Heart right ventricle (tissue), 16 donors: ENCODE results near the gene OAS1. TPM values are rescaled to one million over a fixed set of nuclear protein-coding genes. Genes with fewer than 3 reads are reported as not detected.

Source experiments
- ATAC-seq, 8 donors: fragments of 200-7000 bp; cut with Tn5 transposase; one replicate each; pipeline ENCODE4 v1.9.1; 2020; ENCODE audit warnings: mild to moderate bottlenecking in 8 of 8, moderate library complexity in 8 of 8, moderate number of reproducible peaks in 1 of 8
- DNase-seq, 2 donors: peaks; one replicate each; pipeline ENCODE4 v3.0.0-alpha.2; 2020
- H3K27ac ChIP-seq, 10 donors: fragments of 200-600 bp; sonication (generic) in 2 of 10; one replicate each; pipeline versions ENCODE4 v1.5.0 to v1.8.0; 2020 to 2022; ENCODE audit warnings: mild to moderate bottlenecking in 3 of 10
- H3K27me3 ChIP-seq, 7 donors: fragments of 200-600 bp; one replicate each; pipeline ENCODE4 v1.8.0; 2021 to 2022; ENCODE audit warnings: mild to moderate bottlenecking in 2 of 7
- H3K36me3 ChIP-seq, 9 donors: fragments of 200-600 bp; sonication (generic) in 1 of 9; one replicate each; pipeline versions ENCODE4 v1.5.0 to v1.8.0; 2020 to 2022; ENCODE audit warnings: mild to moderate bottlenecking in 2 of 9
- H3K4me1 ChIP-seq, 9 donors: fragments of 200-600 bp; sonication (generic) in 1 of 9; one replicate each; pipeline versions ENCODE4 v1.5.0 to v1.8.0; 2020 to 2022; ENCODE audit warnings: mild to moderate bottlenecking in 4 of 9
- H3K4me3 ChIP-seq, 10 donors: fragments of 200-600 bp; sonication (generic) in 2 of 10; one replicate each; pipeline versions ENCODE4 v1.5.0 to v1.8.0; 2020 to 2022; ENCODE audit warnings: mild to moderate bottlenecking in 7 of 10, moderate library complexity in 2 of 10
- H3K9me3 ChIP-seq, 11 donors: fragments of 200-600 bp in 10 of 11; sonication (generic) in 2 of 11; one replicate each; pipeline versions ENCODE4 v1.5.0 to v1.8.0; 2013 to 2022; ENCODE audit warnings: mild to moderate bottlenecking in 2 of 11, control low read depth in 1 of 11, moderate library complexity in 1 of 11
- CTCF ChIP-seq, 9 donors: fragments of 200-600 bp; sonication (generic) in 2 of 9; IDR thresholded peaks; one replicate each; pipeline versions ENCODE4 v1.5.0 to v1.8.0; 2021 to 2022; ENCODE audit warnings: antibody characterized with exemption in 9 of 9, mild to moderate bottlenecking in 5 of 9, moderate library complexity in 1 of 9
- WGBS, 2 donors: extraction: QIAGEN DNeasy Blood & Tissue Kit; methylation state at CpG; one replicate each; pipeline ENCODE4 v1.1.7; 2013; ENCODE audit warnings: inconsistent platforms in 1 of 2; 5-methylcytosine and 5-hydroxymethylcytosine counted together
- intact Hi-C, 10 donors: fragments of 100-400 bp; cut with DNase I; formaldehyde crosslinking; loops; one replicate each; pipeline versions ENCODE4 v1.11.1 to v1.14.2; 2022
- polyA plus RNA-seq, 2 donors: library from polyadenylated mRNA; stranded (reverse); fragments of 200-250 nt; gene quantifications; one replicate each; pipeline ENCODE4 v1.2.3, GENCODE V29; 2013
- total RNA-seq, 10 donors: library from RNA; stranded (reverse); fragmentation: NEBNext Ultra II Directional in 3 of 10; extraction: Animal tissue kit (Norgen Biotek cat#: 25700) in 3 of 10; gene quantifications; one replicate each; pipeline versions ENCODE4 v1.2.1 to v1.2.4, GENCODE V29; 2021 to 2023
- donor health status: Arrhythmogenic right ventricular cardiomyopathy.
- donor health status: ischemic (EF 13 %, LVEDD 7.1; RV severe dilation, severe dysfunction).
- donor health status: healthy with polysubstance abuse.
- donor health status: DM: no; HTN: yes; CAD: no.
- donor health status: DM: no; HTN: no; CAD: no.
- donor health status: ischemic (EF 25% LVEDD 6.9; RV normal size, moderate dysfunction).
- donor health status: ischemic (EF 25% LVEDD 5.7; RV mildly dilated, moderate dysfunction).
- donor health status: healthy.
- donor health status: DM: yes; HTN: yes; CAD: no.
- donor health status: Ischemic cardiomyopathy.
- donor health status: ischemic (EF 35%, LVEDD 5.7; RV mildly dilated, moderate dysfunction).
- donor health status: nonischemic (EF 11% LVEDD 7.7; RV severe dilation, severe dysfunction).
- donor health status: DM: yes; HTN: yes; CAD: no.
- donor health status: PGD.
- donor health status: ischemic (EF 29% LVEDD 5.4; RV normal size, mild dysfunction).
- donor health status: nonischemic (EF 23%, LVEDD 6.1; RV moderate dilation, normal function).

The OAS1 gene
- total and polyA plus RNA-seq, 12 donors, result 4.1 to 20.3 (median 6.5) TPM

DNA sequence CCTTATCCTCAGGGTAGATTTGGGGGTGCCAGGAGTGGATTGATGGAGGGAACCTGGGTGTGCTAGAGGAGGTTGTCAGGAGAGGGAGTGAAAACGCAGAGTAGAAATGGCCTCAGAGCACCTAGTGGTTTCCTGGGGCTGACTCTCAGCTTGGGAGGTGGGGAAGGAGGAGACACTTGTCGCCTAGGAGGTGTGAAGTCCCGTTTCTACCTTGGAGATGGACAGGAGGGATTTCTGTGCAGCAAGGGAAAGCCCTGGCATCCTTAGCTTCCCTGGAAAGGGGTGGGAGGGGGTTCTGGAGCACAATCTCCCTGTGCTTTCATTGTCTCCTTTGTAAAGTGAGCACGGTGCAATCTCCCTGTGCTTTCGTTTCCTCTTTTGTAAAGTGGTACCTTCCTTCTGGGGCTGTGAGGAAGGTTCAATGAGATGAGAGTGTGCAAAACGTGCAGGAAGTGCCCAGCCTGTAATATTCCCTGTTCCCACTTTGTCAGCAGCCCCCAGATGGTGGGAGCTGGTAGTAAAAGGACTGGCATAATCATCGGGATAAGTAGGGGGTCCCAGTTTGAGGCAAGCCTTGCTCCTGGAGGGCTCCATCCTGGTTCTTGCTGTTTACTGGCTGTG, 33.1 kb downstream of the OAS1 start:
- 41% methylated on average over 7 of the region's 7 CpGs for WGBS, 2 donors
- H3K4me1 ChIP-seq, result peaks cover 4 to 27% (median 14%) of the 10 kb centered on the region in 9 donors
- no peak for TF ChIP-seq CTCF (IDR thresholded peaks at IDR 0.05)
- DNase-seq (no peak), ATAC-seq (no peak)
- intact Hi-C loops, result loop anchor here in 2 of 10 donors (2.0 to 5.0 kb wide), 2 partner anchors 37 to 39 kb away; partner anchors contain the start of gene OAS2 (in 2 of the 2)
- H3K4me3 ChIP-seq, result peak overlapping the region in 9 of 10 donors; percentile 53 to 88 (median 68)
- H3K9me3 ChIP-seq, result peaks cover 0 to 5% (median 0%) of the 10 kb centered on the region in 11 donors
- peaks cover 0 to 40% (median 11%) of the 10 kb centered on the region in 9 donors for H3K36me3 ChIP-seq
- peaks cover 0 to 6% (median 0%) of the 10 kb centered on the region in 7 donors for H3K27me3 ChIP-seq
- H3K27ac ChIP-seq, result peak overlapping the region in 3 of 10 donors; percentile 34 to 92 (median 46)

GRCh38 chr12:112941528-112942335, 35.0 kb downstream of the OAS1 start:
- ATAC-seq, result no peak
- intact Hi-C loops, result loop anchor here in 1 of 10 donors (5.0 kb wide), 1 partner anchor 36 kb away; the partner anchor contains the start of gene OAS2
- Histone ChIP-seq H3K27me3 (peaks cover 0 to 6% (median 0%) of the 10 kb centered on the region in 7 donors), H3K27ac (no peak overlapping the region), H3K4me3 (no peak overlapping the region), H3K36me3 (peaks cover 0 to 59% (median 13%) of the 10 kb centered on the region in 9 donors), H3K9me3 (no peaks in the 10 kb centered on the region), H3K4me1 (peaks cover 4 to 27% (median 14%) of the 10 kb centered on the region in 9 donors)
- TF ChIP-seq CTCF (IDR thresholded peaks at IDR 0.05), result no peak
- no peak for DNase-seq
- 89% methylated on average over 16 of the region's 16 CpGs for WGBS, 2 donors

- Histone ChIP-seq H3K4me1 (peaks cover 4 to 27% (median 14%) of the 10 kb centered on the region in 9 donors), H3K9me3 (peaks cover 0 to 4% (median 0%) of the 10 kb centered on the region in 11 donors), H3K27ac (no peak overlapping the region), H3K27me3 (peaks cover 0 to 6% (median 0%) of the 10 kb centered on the region in 7 donors), H3K36me3 (peaks cover 0 to 67% (median 19%) of the 10 kb centered on the region in 9 donors), H3K4me3 (no peak overlapping the region)
- TF ChIP-seq CTCF (IDR thresholded peaks at IDR 0.05), result no peak
- WGBS, 2 donors, result 98 to 100% methylated on average over 1 of the region's 1 CpG
- intact Hi-C loops, result loop anchor here in 1 of 10 donors (5.0 kb wide), 1 partner anchor 35 kb away; the partner anchor contains the start of gene OAS2
- DNase-seq (no peak), ATAC-seq (no peak)
Observed at GRCh38 chr12:112942572-112942971, 35.8 kb downstream of the OAS1 start.

DNA sequence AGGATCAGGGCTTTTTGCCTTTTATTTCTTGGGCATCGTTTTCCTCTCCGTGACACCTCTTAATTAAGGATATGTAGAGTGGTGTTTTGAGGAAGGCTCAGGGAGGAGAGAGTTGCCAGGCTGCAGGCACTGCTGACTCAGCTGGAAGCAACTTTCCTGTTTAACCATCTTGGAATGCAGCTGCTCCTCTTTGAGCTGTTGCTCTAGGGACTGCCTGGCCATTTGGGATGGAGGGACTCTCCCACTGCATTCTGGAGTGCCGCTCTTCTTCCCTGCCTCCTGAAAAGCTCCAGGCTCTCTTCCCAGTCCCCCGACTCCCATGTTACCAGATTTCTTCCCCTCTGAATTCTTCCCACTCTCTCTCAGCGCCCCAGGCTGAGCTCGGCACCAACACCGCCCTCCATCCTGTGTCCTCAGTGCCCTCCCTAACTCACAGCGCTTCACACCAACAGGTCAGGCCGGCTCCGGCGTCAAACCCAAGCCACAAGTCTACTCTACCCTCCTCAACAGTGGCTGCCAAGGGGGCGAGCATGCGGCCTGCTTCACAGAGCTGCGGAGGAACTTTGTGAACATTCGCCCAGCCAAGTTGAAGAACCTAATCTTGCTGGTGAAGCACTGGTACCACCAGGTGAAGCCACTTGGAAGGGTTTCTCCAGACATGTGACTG, 37.4 kb downstream of the OAS1 start:
- peaks cover 0 to 83% (median 20%) of the 10 kb centered on the region in 9 donors for H3K36me3 ChIP-seq
- no peak overlapping the region for H3K4me3 ChIP-seq
- DNase-seq (no peak), ATAC-seq (no peak)
- peaks cover 0 to 6% (median 0%) of the 10 kb centered on the region in 7 donors for H3K27me3 ChIP-seq
- no peak for TF ChIP-seq CTCF (IDR thresholded peaks at IDR 0.05)
- H3K9me3 ChIP-seq, result peaks cover 0 to 4% (median 0%) of the 10 kb centered on the region in 11 donors
- no peak overlapping the region for H3K27ac ChIP-seq
- peaks cover 0 to 21% (median 10%) of the 10 kb centered on the region in 9 donors for H3K4me1 ChIP-seq
- intact Hi-C loops, result loop anchor here in 1 of 10 donors (5.0 kb wide), 1 partner anchor 33 kb away; the partner anchor contains the start of gene OAS2
- WGBS, 2 donors, result 90 to 92% methylated on average over 15 of the region's 15 CpGs
